Gastrocnemius medialis (tissue), 4 donors: Measurements from ENCODE around the gene SIRT6. TPM values are rescaled to one million over a fixed set of nuclear protein-coding genes. Genes with fewer than 3 reads are reported as not detected.
A peak's percentile ranks its signal among the peaks of the same experiment; 100 is the strongest.

Source experiments
- ATAC-seq, 2 donors: fragments of 150-250 bp; one replicate each; pipeline ENCODE4 v1.9.1; 2016
- DNase-seq, 2 donors: peaks; one replicate each; pipeline ENCODE4 v3.0.0-alpha.2; 2019
- H3K27ac ChIP-seq, 4 donors: fragments of 200-600 bp; sonication (generic); 1 replicate in 1 of 4; 2 replicates in 3 of 4; pipeline ENCODE4 v1.5.1; 2016 to 2018; ENCODE audit warnings: mild to moderate bottlenecking in 2 of 4, moderate library complexity in 1 of 4
- H3K27me3 ChIP-seq, 3 donors: fragments of 200-600 bp; sonication (generic) in 2 of 3; 1 replicate in 1 of 3; 2 replicates in 2 of 3; pipeline versions ENCODE4 v1.5.1 to v1.6.0; 2016 to 2019; ENCODE audit warnings: mild to moderate bottlenecking in 1 of 3, moderate library complexity in 1 of 3
- H3K36me3 ChIP-seq, 2 donors: fragments of 200-600 bp; sonication (generic) in 1 of 2; one replicate each; pipeline ENCODE4 v1.5.1; 2017 to 2018
- H3K4me1 ChIP-seq, 2 donors: fragments of 200-600 bp; sonication (generic) in 1 of 2; one replicate each; pipeline ENCODE4 v1.5.1; 2016 to 2017; ENCODE audit warnings: mild to moderate bottlenecking in 2 of 2
- H3K4me3 ChIP-seq, 4 donors: fragments of 200-600 bp; sonication (generic) in 3 of 4; 1 replicate in 1 of 4; 2 replicates in 3 of 4; pipeline ENCODE4 v1.5.1; 2016 to 2019; ENCODE audit warnings: mild to moderate bottlenecking in 2 of 4
- H3K9me3 ChIP-seq, 3 donors: fragments of 200-600 bp; sonication (generic) in 2 of 3; 1 replicate in 1 of 3; 2 replicates in 2 of 3; pipeline ENCODE4 v1.5.1; 2016 to 2019
- POLR2A ChIP-seq, 2 donors: fragments of 450-650 bp; IDR thresholded peaks; one replicate each; pipeline ENCODE4 v1.6.1; 2017; ENCODE audit warnings: antibody characterized with exemption in 2 of 2, mild to moderate bottlenecking in 2 of 2, moderate library complexity in 2 of 2
- in situ Hi-C, 4 donors: fragments of 200-750 bp; cut with MboI; loops; one replicate each; pipeline versions ENCODE4 v1.15.0 to v1.8.0; 2017; ENCODE audit warnings: low sequenced_read_pairs in 4 of 4
- intact Hi-C: fragments of 100-400 bp; cut with DNase I; formaldehyde crosslinking; loops from one replicate; pipeline ENCODE4 v1.15.1; 2023; ENCODE audit warnings: low total_unique reads
- total RNA-seq, 4 donors: library from RNA; depleted of rRNA; stranded (reverse); fragments of >200 nt; gene quantifications; one replicate each; pipeline versions ENCODE4 v1.1.0 to v1.2.3, GENCODE V29; 2016
- TF ChIP-seq, protein P1 (sequence below), 5 experiments: fragments of 450-650 bp in 3 of 5; fragments of 200-600 bp in 2 of 5; sonication (generic) in 2 of 5; IDR thresholded peaks in 4 of 5; conservative IDR thresholded peaks in 1 of 5; 1 replicate in 4 of 5; 2 replicates in 1 of 5; pipeline ENCODE4 v1.5.1; 2016 to 2019; ENCODE audit warnings: antibody characterized with exemption in 5 of 5, mild to moderate bottlenecking in 3 of 5, moderate library complexity in 3 of 5

SIRT6 gene
- total RNA-seq, 4 donors from 2014 or later = 11.7 to 25.7 (median 13.7) TPM

DNA sequence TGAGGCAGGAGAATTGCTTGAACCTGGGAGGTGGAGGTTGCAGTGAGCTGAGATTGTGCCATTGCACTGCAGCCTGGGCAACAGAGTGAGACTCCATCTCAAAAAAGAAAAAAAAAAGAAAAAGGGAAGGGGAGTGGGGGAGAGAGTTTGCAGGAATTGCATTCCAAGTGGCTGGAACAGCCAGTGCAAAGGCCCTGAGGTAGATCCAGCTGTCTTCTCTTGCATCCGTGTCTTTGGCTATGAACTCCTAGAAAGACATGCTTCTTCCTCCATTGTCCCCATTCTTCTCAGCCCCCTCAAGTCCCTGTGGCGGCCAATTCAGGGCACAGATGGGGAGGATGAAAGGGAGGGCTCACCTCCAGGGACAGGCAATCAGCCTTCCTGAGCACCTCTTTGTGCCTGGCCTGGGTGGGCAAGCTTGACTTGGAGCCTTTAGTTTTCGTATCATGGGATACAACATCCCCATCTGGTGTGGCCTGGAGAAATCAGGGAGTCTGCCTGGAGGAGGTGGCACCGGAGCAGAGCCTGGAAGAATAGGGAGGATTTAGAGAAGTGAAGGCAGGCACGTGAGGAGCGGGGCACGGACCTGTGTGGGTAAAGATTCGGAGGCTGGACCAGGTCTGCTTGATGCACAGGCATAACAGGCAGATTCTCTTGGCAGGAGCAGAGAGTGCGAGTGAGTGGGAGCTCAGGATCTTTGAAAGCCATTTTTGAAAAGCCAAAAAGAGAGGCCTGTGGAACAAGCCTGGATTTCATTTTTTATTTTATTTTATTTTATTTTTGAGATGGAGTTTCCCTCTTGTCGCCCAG is 5.2 kb upstream of the SIRT6 start:
- no peaks in the 10 kb centered on the region for H3K27me3 ChIP-seq
- no peak overlapping the region for H3K27ac ChIP-seq
- intact Hi-C loops = no loop called here
- in situ Hi-C loops = no loop called here
- TF ChIP-seq, protein P1, sequence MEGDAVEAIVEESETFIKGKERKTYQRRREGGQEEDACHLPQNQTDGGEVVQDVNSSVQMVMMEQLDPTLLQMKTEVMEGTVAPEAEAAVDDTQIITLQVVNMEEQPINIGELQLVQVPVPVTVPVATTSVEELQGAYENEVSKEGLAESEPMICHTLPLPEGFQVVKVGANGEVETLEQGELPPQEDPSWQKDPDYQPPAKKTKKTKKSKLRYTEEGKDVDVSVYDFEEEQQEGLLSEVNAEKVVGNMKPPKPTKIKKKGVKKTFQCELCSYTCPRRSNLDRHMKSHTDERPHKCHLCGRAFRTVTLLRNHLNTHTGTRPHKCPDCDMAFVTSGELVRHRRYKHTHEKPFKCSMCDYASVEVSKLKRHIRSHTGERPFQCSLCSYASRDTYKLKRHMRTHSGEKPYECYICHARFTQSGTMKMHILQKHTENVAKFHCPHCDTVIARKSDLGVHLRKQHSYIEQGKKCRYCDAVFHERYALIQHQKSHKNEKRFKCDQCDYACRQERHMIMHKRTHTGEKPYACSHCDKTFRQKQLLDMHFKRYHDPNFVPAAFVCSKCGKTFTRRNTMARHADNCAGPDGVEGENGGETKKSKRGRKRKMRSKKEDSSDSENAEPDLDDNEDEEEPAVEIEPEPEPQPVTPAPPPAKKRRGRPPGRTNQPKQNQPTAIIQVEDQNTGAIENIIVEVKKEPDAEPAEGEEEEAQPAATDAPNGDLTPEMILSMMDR (IDR thresholded peaks at IDR 0.05 in 4 of 5, conservative IDR thresholded peaks at IDR 0.05 in 1 of 5) = no peak
- no peak for TF ChIP-seq POLR2A (IDR thresholded peaks at IDR 0.05)
- no peaks in the 10 kb centered on the region for H3K9me3 ChIP-seq
- no peak for ATAC-seq
- DNase-seq = no peak
- H3K4me1 ChIP-seq = peaks cover 16 to 20% of the 10 kb centered on the region in 2 donors
- no peak overlapping the region for H3K4me3 ChIP-seq
- no peaks in the 10 kb centered on the region for H3K36me3 ChIP-seq

- Histone ChIP-seq H3K27me3 (no peaks in the 10 kb centered on the region), H3K4me3 (no peak overlapping the region), H3K4me1 (peaks cover 22 to 25% of the 10 kb centered on the region in 2 donors), H3K27ac (peak overlapping the region in 1 of 4 donors; percentile 55), H3K36me3 (no peaks in the 10 kb centered on the region), H3K9me3 (no peaks in the 10 kb centered on the region)
- TF ChIP-seq, protein P1 (IDR thresholded peaks at IDR 0.05 in 4 of 5, conservative IDR thresholded peaks at IDR 0.05 in 1 of 5) = peak; percentile 40 to 73 (median 61)
- TF ChIP-seq POLR2A (IDR thresholded peaks at IDR 0.05) = no peak
- DNase-seq (peak; percentile 23 to 57), ATAC-seq (peak; percentile 32 to 65)
- in situ Hi-C loops (no loop called here), intact Hi-C loops (no loop called here)
These were observed 4.0 kb upstream of the SIRT6 start for GRCh38 chr19:4186087-4186993.

DNA sequence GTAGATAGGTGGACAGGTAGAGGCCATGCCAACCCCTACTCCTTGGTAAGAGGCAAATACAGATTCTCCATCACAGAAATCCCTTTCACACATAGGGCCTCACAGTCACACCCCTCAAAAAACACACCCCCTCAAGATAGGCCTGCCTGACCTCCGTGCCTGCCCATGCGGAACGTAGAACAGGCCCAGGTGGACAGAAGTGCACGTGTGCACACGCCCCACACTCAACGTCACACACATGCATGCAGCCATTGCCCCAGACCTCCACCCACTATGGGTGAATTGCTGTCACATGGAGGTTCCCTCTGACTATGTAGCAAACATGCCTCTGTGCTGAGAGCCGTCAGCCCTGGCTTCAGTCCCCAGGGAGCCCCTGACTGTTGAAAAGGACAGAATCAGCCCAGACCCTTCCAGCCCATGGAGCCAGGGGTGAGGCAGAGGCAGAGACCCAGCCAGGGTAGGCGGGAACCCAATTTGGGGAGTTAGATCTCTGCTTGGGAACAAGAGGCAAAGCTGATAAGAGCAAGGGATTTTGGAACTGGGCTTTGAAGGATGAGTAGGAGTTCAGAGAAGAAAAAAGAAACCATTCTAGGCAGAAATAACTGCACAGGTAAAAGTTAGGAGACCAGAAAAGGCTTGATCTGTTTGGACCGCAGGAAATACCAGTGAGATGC is 3.2 kb upstream of the SIRT6 start:
- intact Hi-C loops = no loop called here

More for the DNA sequence above, 3.2 kb upstream of the SIRT6 start:
- no peak for DNase-seq
- no peak overlapping the region for H3K27ac ChIP-seq
- ATAC-seq = no peak
- TF ChIP-seq POLR2A (IDR thresholded peaks at IDR 0.05) = no peak
- TF ChIP-seq, protein P1 (IDR thresholded peaks at IDR 0.05 in 4 of 5, conservative IDR thresholded peaks at IDR 0.05 in 1 of 5) = no peak
- H3K4me1 ChIP-seq = peaks cover 28 to 29% of the 10 kb centered on the region in 2 donors
- no peaks in the 10 kb centered on the region for H3K36me3 ChIP-seq
- no peaks in the 10 kb centered on the region for H3K27me3 ChIP-seq
- H3K9me3 ChIP-seq = no peaks in the 10 kb centered on the region
- in situ Hi-C loops = no loop called here
- H3K4me3 ChIP-seq = no peak overlapping the region
